NB4 (cell line): Measurements from ENCODE around the gene B4GALNT4.

Experiments used
- CTCF ChIP-seq: IDR thresholded peaks from one replicate; pipeline ENCODE4 v1.5.1; 2012; ENCODE audit warnings: low read depth, low read length
- POLR2A ChIP-seq: IDR thresholded peaks from 2 replicates; pipeline ENCODE4 v1.6.1; 2011; ENCODE audit warnings: mild to moderate bottlenecking; ENCODE audit not compliant: insufficient read length; ENCODE audit errors: extremely low read depth

- no peak for TF ChIP-seq CTCF
- no peak for TF ChIP-seq POLR2A
These were observed 20.9 kb downstream of the B4GALNT4 start for GRCh38 chr11:390175-390574.
